Right atrium auricular region (tissue), 2 donors: Measurements from ENCODE around the gene NCKAP5L. TPM values are rescaled to one million over a fixed set of nuclear protein-coding genes. Genes with fewer than 3 reads are reported as not detected.
"Not testable (repeated sequence)": the region's sequence is repeated elsewhere in the genome, so short reads cannot be mapped to it uniquely, and the experiment has no call there.

Experiments used
- DNase-seq: peaks from one replicate; pipeline ENCODE4 v3.0.0-alpha.2; 2019; ENCODE audit warnings: low spot score
- H3K27ac ChIP-seq, 2 donors: fragments of 200-600 bp; sonication (generic); 1 replicate in 1 of 2; 2 replicates in 1 of 2; pipeline ENCODE4 v1.5.1; 2016 to 2019
- H3K27me3 ChIP-seq, 2 donors: fragments of 200-600 bp; sonication (generic); one replicate each; pipeline versions ENCODE4 v1.5.1 to v1.6.0; 2017 to 2019
- H3K36me3 ChIP-seq: fragments of 200-600 bp; sonication (generic); one replicate; pipeline ENCODE4 v1.5.1; 2016
- H3K4me1 ChIP-seq, 2 donors: fragments of 200-600 bp; sonication (generic); one replicate each; pipeline versions ENCODE4 v1.5.1 to v1.6.0; 2017 to 2019
- H3K4me3 ChIP-seq, 2 donors: fragments of 200-600 bp; sonication (generic); 1 replicate in 1 of 2; 2 replicates in 1 of 2; pipeline ENCODE4 v1.5.1; 2017 to 2019; ENCODE audit warnings: mild to moderate bottlenecking in 1 of 2, moderate library complexity in 1 of 2
- H3K9me3 ChIP-seq, 2 donors: fragments of 200-600 bp; sonication (generic); one replicate each; pipeline ENCODE4 v1.5.1; 2019
- CTCF ChIP-seq, 2 donors: fragments of 200-600 bp; sonication (generic); IDR thresholded peaks; one replicate each; pipeline ENCODE4 v1.5.1; 2019; ENCODE audit warnings: antibody characterized with exemption in 2 of 2
- total RNA-seq, 2 donors: library from RNA; depleted of rRNA; stranded (reverse); fragments of >200 nt; gene quantifications; one replicate each; pipeline ENCODE4 v1.1.0, GENCODE V29; 2016

The NCKAP5L gene
- total RNA-seq, 2 donors from 2014 or later: 18.6 to 18.7 TPM

GRCh38 chr12:49790741-49791555 lies 37.3 kb downstream of the NCKAP5L start:
- Histone ChIP-seq H3K4me3 (no peak overlapping the region), H3K36me3 (peaks cover 25% of the 10 kb centered on the region), H3K27me3 (no peaks in the 10 kb centered on the region), H3K9me3 (no peaks in the 10 kb centered on the region), H3K27ac (no peak overlapping the region), H3K4me1 (no peaks in the 10 kb centered on the region)
- TF ChIP-seq CTCF (IDR thresholded peaks at IDR 0.05): no peak
- DNase-seq: no peak

- Histone ChIP-seq H3K36me3 (peaks cover 25% of the 10 kb centered on the region), H3K27me3 (no peaks in the 10 kb centered on the region)
Observed at GRCh38 chr12:49789992-49790391, 38.2 kb downstream of the NCKAP5L start.

GRCh38 chr12:49787672-49788071 lies 40.5 kb downstream of the NCKAP5L start:
- H3K36me3 ChIP-seq: peaks cover 18% of the 10 kb centered on the region
- no peak for DNase-seq
- TF ChIP-seq CTCF (IDR thresholded peaks at IDR 0.05): no peak

More at GRCh38 chr12:49789992-49790391, 38.2 kb downstream of the NCKAP5L start:
- Histone ChIP-seq H3K27ac (no peak overlapping the region), H3K4me1 (peaks cover 0 to 1% of the 10 kb centered on the region in 2 donors), H3K9me3 (no peaks in the 10 kb centered on the region), H3K4me3 (no peak overlapping the region)
- TF ChIP-seq CTCF (IDR thresholded peaks at IDR 0.05): no peak
- no peak for DNase-seq

GRCh38 chr12:49784756-49785409 lies 43.3 kb downstream of the NCKAP5L start:
- Histone ChIP-seq H3K27ac (no peak overlapping the region), H3K9me3 (no peaks in the 10 kb centered on the region), H3K27me3 (no peaks in the 10 kb centered on the region), H3K36me3 (no peaks in the 10 kb centered on the region), H3K4me1 (peaks cover 0 to 19% of the 10 kb centered on the region in 2 donors), H3K4me3 (no peak overlapping the region)
- no peak for DNase-seq
- no peak for TF ChIP-seq CTCF (IDR thresholded peaks at IDR 0.05)

More at GRCh38 chr12:49787672-49788071, 40.5 kb downstream of the NCKAP5L start:
- Histone ChIP-seq H3K4me3 (no peak overlapping the region), H3K9me3 (no peaks in the 10 kb centered on the region), H3K27me3 (no peaks in the 10 kb centered on the region), H3K4me1 (peaks cover 0 to 19% of the 10 kb centered on the region in 2 donors), H3K27ac (no peak overlapping the region)

- peak overlapping the region; percentile 3 to 21 for H3K27ac ChIP-seq
- H3K4me3 ChIP-seq: no peak overlapping the region
- no peak for TF ChIP-seq CTCF (IDR thresholded peaks at IDR 0.05)
- DNase-seq: no peak
- H3K36me3 ChIP-seq: no peaks in the 10 kb centered on the region
- H3K27me3 ChIP-seq: no peaks in the 10 kb centered on the region
- H3K4me1 ChIP-seq: peaks cover 0 to 19% of the 10 kb centered on the region in 2 donors
- H3K9me3 ChIP-seq: no peaks in the 10 kb centered on the region
Observed at GRCh38 chr12:49783917-49784676, 44.1 kb downstream of the NCKAP5L start.

- H3K4me1 ChIP-seq: peaks cover 0 to 27% of the 10 kb centered on the region in 2 donors
- not testable (repeated sequence) for DNase-seq, H3K27ac ChIP-seq, H3K36me3 ChIP-seq, H3K9me3 ChIP-seq, H3K4me3 ChIP-seq, H3K27me3 ChIP-seq
Observed at GRCh38 chr12:49780914-49781313, 47.3 kb downstream of the NCKAP5L start.
